PC-3 (cell line): ENCODE data around the gene PEX16.

Source experiments
- CTCF ChIP-seq: fragments of 300-600 bp; sonication (generic); conservative IDR thresholded peaks from 2 replicates; pipeline ENCODE4 v1.5.1; 2017; ENCODE audit warnings: antibody characterized with exemption, low read depth, mild to moderate bottlenecking, low read length
- EZH2phosphoT487 ChIP-seq: fragments of 300-600 bp; sonication (generic); IDR thresholded peaks from 2 replicates; pipeline ENCODE4 v1.6.1; 2018; ENCODE audit warnings: mild to moderate bottlenecking, antibody characterized with exemption, low read length, borderline replicate concordance

DNA sequence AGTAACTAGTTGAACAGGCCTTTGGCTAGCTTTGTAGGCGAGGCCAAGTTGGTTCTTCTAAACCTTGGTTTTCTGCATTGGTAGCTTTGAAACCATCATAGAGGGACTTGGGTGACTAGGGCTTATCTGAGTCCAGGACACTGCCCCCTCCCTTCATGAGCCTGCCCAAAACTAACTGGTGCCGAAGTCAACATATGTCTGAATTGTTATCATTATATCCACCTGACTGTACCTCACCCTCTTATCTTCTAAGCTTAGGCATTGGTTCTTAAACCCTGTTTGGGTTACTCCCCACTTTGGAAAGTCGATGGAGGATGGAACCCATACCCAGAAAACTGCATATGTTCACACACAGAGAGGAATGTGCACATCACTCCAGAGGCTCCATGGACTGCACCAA lies 39.8 kb downstream of the PEX16 start:
- TF ChIP-seq CTCF, result no peak
- TF ChIP-seq EZH2phosphoT487, result no peak
